ENCODE results near the gene DTD2.

- TF ChIP-seq CTCF (IDR thresholded peaks at IDR 0.05; ENCODE audit: low read length) (no peak), EZH2 (optimal IDR thresholded peaks at IDR 0.05; ENCODE audit: low read depth, low read length) (no peak), EZH2phosphoT487 (IDR thresholded peaks at IDR 0.05; ENCODE audit: low read length) (no peak)
Measured at GRCh38 chr14:31466554-31466953, 9.2 kb upstream of the DTD2 start.
